H4 (cell line): Measurements from ENCODE around the gene LMAN1L. TPM values are rescaled to one million over a fixed set of nuclear protein-coding genes. Genes with fewer than 3 reads are reported as not detected.

Experiments
- DNase-seq: peaks from one replicate; pipeline ENCODE4 v3.0.0-alpha.2; 2015; ENCODE audit warnings: low spot score
- total RNA-seq: library from RNA; depleted of rRNA; stranded (reverse); fragments of >200 nt; shearing (Covaris generic); gene quantifications from 2 replicates; pipeline ENCODE4 v1.2.3, GENCODE V29; 2014

The LMAN1L gene
- total RNA-seq, 1 experiment from 2014 or later, result 0.10 TPM

GRCh38 chr15:74837482-74838136, 25.0 kb downstream of the LMAN1L start:
- no peak for DNase-seq

GRCh38 chr15:74838137-74838516, 25.5 kb downstream of the LMAN1L start:
- no peak for DNase-seq

GRCh38 chr15:74838746-74839525, 26.3 kb downstream of the LMAN1L start:
- DNase-seq, result no peak

GRCh38 chr15:74839526-74840395, 27.1 kb downstream of the LMAN1L start:
- DNase-seq, result no peak

- no peak for DNase-seq
These were observed 28.5 kb downstream of the LMAN1L start for GRCh38 chr15:74840851-74841775.

GRCh38 chr15:74841891-74842373, 29.3 kb downstream of the LMAN1L start:
- no peak for DNase-seq

GRCh38 chr15:74842581-74843444, 30.2 kb downstream of the LMAN1L start, which contains the start of gene ULK3:
TSS of gene ULK3 (minus strand) at chr15:74843156. CDS start at chr15:74843105, 51 bp downstream.
- DNase-seq, result peak; percentile 82

GRCh38 chr15:74843445-74843828, 30.8 kb downstream of the LMAN1L start:
- DNase-seq, result no peak

GRCh38 chr15:74843891-74844299, 31.3 kb downstream of the LMAN1L start:
- no peak for DNase-seq

- DNase-seq, result no peak
These were observed 31.9 kb downstream of the LMAN1L start for GRCh38 chr15:74844319-74845207.

GRCh38 chr15:74845208-74845568, 32.6 kb downstream of the LMAN1L start:
- DNase-seq, result no peak

- no peak for DNase-seq
These were observed 32.9 kb downstream of the LMAN1L start for GRCh38 chr15:74845581-74845980.

- no peak for DNase-seq
These were observed 34.8 kb downstream of the LMAN1L start for GRCh38 chr15:74847432-74847831.

GRCh38 chr15:74850393-74850792, 37.8 kb downstream of the LMAN1L start:
- no peak for DNase-seq

GRCh38 chr15:74851960-74852359, 39.3 kb downstream of the LMAN1L start:
- no peak for DNase-seq

- DNase-seq, result no peak
These were observed 41.9 kb downstream of the LMAN1L start for GRCh38 chr15:74854453-74855022.

GRCh38 chr15:74855857-74856256, 43.2 kb downstream of the LMAN1L start:
- DNase-seq, result no peak

- no peak for DNase-seq
These were observed 43.9 kb downstream of the LMAN1L start for GRCh38 chr15:74856537-74856936.
